GM12878 (cell line): ENCODE measurements around the gene KCNJ10. TPM values are rescaled to one million over a fixed set of nuclear protein-coding genes. Genes with fewer than 3 reads are reported as not detected.

Source experiments
- ATAC-seq: fragments of 200-7000 bp; cut with Tn5 transposase; 3 replicates; pipeline ENCODE4 v1.9.1; 2020; ENCODE audit warnings: mild to moderate bottlenecking, moderate library complexity
- BruUV-seq: library from RNA; stranded (reverse); fragments of 400-500 nt; replicated peaks from 2 replicates; lab custom pipeline; 2021; lab: Mats Ljungman, UMichigan
- CTCF ChIA-PET: fragments of 300-600 bp; sonication (Branson Sonifier 250); formaldehyde crosslinking; extraction: SDS; loops from one replicate; lab custom pipeline; 2021; ENCODE audit warnings: inconsistent platforms; lab: Yijun Ruan, JAX
- POLR2A ChIA-PET: fragments of 350-600 bp; formaldehyde crosslinking; extraction: SDS; loops from one replicate; lab custom pipeline; 2021; ENCODE audit warnings: inconsistent platforms; lab: Charles Lee
- RAD21 ChIA-PET: fragments of 300-600 bp; sonication (Branson Sonifier 250); formaldehyde crosslinking; loops from one replicate; lab custom pipeline; 2023; ENCODE audit warnings: antibody characterized with exemption; ENCODE audit not compliant: unreplicated experiment; lab: Charles Lee
- SMC1A ChIA-PET: fragments of 300-600 bp; sonication (Branson Sonifier 250); formaldehyde crosslinking; loops from one replicate; lab custom pipeline; 2023; ENCODE audit not compliant: unreplicated experiment, uncharacterized antibody; lab: Charles Lee
- DNase-seq: peaks from one replicate; pipeline ENCODE4 v3.0.0-alpha.2; 2011; ENCODE audit warnings: low read depth, low spot score
- FAIRE-seq: peaks from 3 replicates; lab custom pipeline; 2011; peaks lifted over from hg19 to GRCh38; lab: Jason Lieb, UNC
- H2AFZ ChIP-seq: 2 replicates; pipeline ENCODE4 v1.6.0; 2011; ENCODE audit warnings: low read depth, low read length, control low read depth; ENCODE audit not compliant: control insufficient read depth
- H3K27ac ChIP-seq: 2 replicates; pipeline ENCODE4 v1.5.1; 2011; ENCODE audit warnings: control low read depth; ENCODE audit not compliant: control insufficient read depth, insufficient read depth
- H3K27me3 ChIP-seq, 2 experiments: replicated peaks in 1 of 2; 2 replicates each; pipeline versions ENCODE4 v1.6.0 to v1.6.1; 2011; ENCODE audit warnings: low read length in 1 of 2; ENCODE audit not compliant: control insufficient read depth in 2 of 2, insufficient read depth in 2 of 2
- H3K36me3 ChIP-seq, 2 experiments: 2 replicates each; pipeline ENCODE4 v1.5.1; 2011; ENCODE audit warnings: low read length in 1 of 2; ENCODE audit not compliant: control insufficient read depth in 2 of 2, insufficient read depth in 2 of 2
- H3K4me1 ChIP-seq: 2 replicates; pipeline ENCODE4 v1.6.1; 2011; ENCODE audit warnings: mild to moderate bottlenecking, low read length, moderate library complexity, mixed read lengths; ENCODE audit not compliant: control insufficient read depth, insufficient read depth
- H3K4me2 ChIP-seq: 2 replicates; pipeline ENCODE4 v1.6.0; 2011; ENCODE audit warnings: control low read depth; ENCODE audit not compliant: control insufficient read depth, insufficient read depth
- H3K4me3 ChIP-seq: fragments of 200-600 bp; sonication (generic); 2 replicates; pipeline ENCODE4 v1.5.1; 2016
- H3K79me2 ChIP-seq: 2 replicates; pipeline ENCODE4 v1.6.0; 2011; ENCODE audit warnings: low read length; ENCODE audit not compliant: control insufficient read depth, insufficient read depth
- H3K9ac ChIP-seq: 2 replicates; pipeline ENCODE4 v1.8.0; 2011; ENCODE audit warnings: low read length, control low read depth, mixed read lengths; ENCODE audit not compliant: control insufficient read depth, insufficient read depth
- H3K9me3 ChIP-seq: replicated peaks from 3 replicates; pipeline ENCODE4 v1.5.1; 2011; ENCODE audit warnings: mild to moderate bottlenecking, low read length; ENCODE audit not compliant: control insufficient read depth, insufficient read depth
- H4K20me1 ChIP-seq: 2 replicates; pipeline ENCODE4 v1.6.0; 2011; ENCODE audit not compliant: control insufficient read depth, insufficient read depth
- ATF3 ChIP-seq: IDR thresholded peaks from 2 replicates; pipeline ENCODE4 v1.6.1; 2011; ENCODE audit warnings: low read depth, mild to moderate bottlenecking, low read length, moderate library complexity, borderline replicate concordance; ENCODE audit errors: extremely low read depth
- ATF7 ChIP-seq: fragments of 450-650 bp; IDR thresholded peaks from 2 replicates; pipeline ENCODE4 v1.6.1; 2016; ENCODE audit warnings: low read depth, mild to moderate bottlenecking
- CHD4 ChIP-seq: fragments of 200-600 bp; sonication (generic); IDR thresholded peaks from 2 replicates; pipeline ENCODE4 v1.6.1; 2016; ENCODE audit warnings: mild to moderate bottlenecking
- CREM ChIP-seq: IDR thresholded peaks from 2 replicates; pipeline ENCODE4 v1.6.1; 2014; ENCODE audit warnings: antibody characterized with exemption, low read depth
- KAT2A ChIP-seq: conservative IDR thresholded peaks from 2 replicates; pipeline ENCODE4 v1.6.1; 2011; ENCODE audit warnings: low read depth, low read length; ENCODE audit not compliant: control insufficient read depth
- LARP7 ChIP-seq: fragments of 450-650 bp; IDR thresholded peaks from 2 replicates; pipeline ENCODE4 v1.6.1; 2017; ENCODE audit warnings: mild to moderate bottlenecking
- MEF2B ChIP-seq: fragments of 450-650 bp; IDR thresholded peaks from 2 replicates; pipeline ENCODE4 v1.6.1; 2018; ENCODE audit warnings: mild to moderate bottlenecking, moderate library complexity; ENCODE audit not compliant: partially characterized antibody, poor library complexity, severe bottlenecking
- NFYA ChIP-seq: IDR thresholded peaks from 2 replicates; pipeline ENCODE4 v1.6.1; 2011; ENCODE audit warnings: low read depth, mild to moderate bottlenecking, low read length, improper control_type of control experiment, borderline replicate concordance
- POU2F2 ChIP-seq: IDR thresholded peaks from 3 replicates; pipeline ENCODE4 v1.6.1; 2011; ENCODE audit warnings: low read depth, mild to moderate bottlenecking, low read length, borderline replicate concordance
- SREBF2 ChIP-seq: IDR thresholded peaks from 2 replicates; pipeline ENCODE4 v1.6.1; 2012; ENCODE audit warnings: mild to moderate bottlenecking, low read length
- STAT1 ChIP-seq: fragments of 450-650 bp; conservative IDR thresholded peaks from 2 replicates; pipeline ENCODE4 v1.6.1; 2014; ENCODE audit warnings: antibody characterized with exemption, mild to moderate bottlenecking
- ZBTB40 ChIP-seq: fragments of 450-650 bp; IDR thresholded peaks from 2 replicates; pipeline ENCODE4 v1.6.1; 2016; ENCODE audit warnings: mild to moderate bottlenecking, moderate library complexity, borderline replicate concordance
- ZNF622 ChIP-seq: fragments of 450-650 bp; IDR thresholded peaks from 2 replicates; pipeline ENCODE4 v1.6.1; 2017; ENCODE audit warnings: mild to moderate bottlenecking, inconsistent platforms
- WGBS: methylation state at CpG from one replicate; pipeline ENCODE4 v1.1.6; 2016; ENCODE audit warnings: low lambda C conversion rate; ENCODE audit not compliant: insufficient replicate concordance, insufficient coverage; ENCODE audit errors: missing lambda C conversion rate; 5-methylcytosine and 5-hydroxymethylcytosine counted together
- in situ Hi-C: fragments of 300-500 bp; cut with MboI; formaldehyde crosslinking; loops from 9 replicates; pipeline ENCODE4 v1.14.3; 2018; ENCODE audit warnings: mixed read lengths
- intact Hi-C: fragments of 100-400 bp; cut with micrococcal nuclease; formaldehyde crosslinking; loops from one replicate; pipeline ENCODE4 v1.14.2; 2022; ENCODE audit not compliant: unreplicated experiment
- polyA plus RNA-seq, 11 experiments: library from polyadenylated mRNA; depleted of rRNA in 4 of 11; unstranded in 6 of 11; stranded (reverse) in 5 of 11; fragments of >200 nt; fragmentation: Nextera tagmentation in 4 of 11; fragmentation: Illumina TruSeq in 1 of 11; extraction: Ambion mirVana in 4 of 11; extraction: Trizol in 1 of 11; gene quantifications; 1 replicate in 1 of 11; 2 replicates in 10 of 11; pipeline versions ENCODE4 v1.2.1 to v1.2.3, GENCODE V29; 2011 to 2016; ENCODE audit warnings: inconsistent platforms in 2 of 11, missing spikeins in 2 of 11, low read depth in 1 of 11
- total RNA-seq, 4 experiments: library from RNA; depleted of rRNA in 3 of 4; stranded (reverse); fragments of >200 nt in 3 of 4; fragmentation: Illumina TruSeq in 1 of 4; extraction: Trizol in 1 of 4; gene quantifications; 2 replicates each; pipeline versions ENCODE4 v1.2.1 to v1.2.3, GENCODE V29; 2013 to 2021
- TF ChIP-seq, protein P1 (sequence below): fragments of 450-650 bp; IDR thresholded peaks from 2 replicates; pipeline ENCODE4 v1.6.1; 2018; ENCODE audit warnings: mild to moderate bottlenecking, low read depth, moderate library complexity; ENCODE audit not compliant: partially characterized antibody

KCNJ10 gene
- total and polyA plus RNA-seq, 10 of the 15 experiments (the other 5 are each of a cell fraction or from before 2014, with no cell fraction given): 0.01 to 0.29 (median 0.09) TPM; not detected in 2

DNA sequence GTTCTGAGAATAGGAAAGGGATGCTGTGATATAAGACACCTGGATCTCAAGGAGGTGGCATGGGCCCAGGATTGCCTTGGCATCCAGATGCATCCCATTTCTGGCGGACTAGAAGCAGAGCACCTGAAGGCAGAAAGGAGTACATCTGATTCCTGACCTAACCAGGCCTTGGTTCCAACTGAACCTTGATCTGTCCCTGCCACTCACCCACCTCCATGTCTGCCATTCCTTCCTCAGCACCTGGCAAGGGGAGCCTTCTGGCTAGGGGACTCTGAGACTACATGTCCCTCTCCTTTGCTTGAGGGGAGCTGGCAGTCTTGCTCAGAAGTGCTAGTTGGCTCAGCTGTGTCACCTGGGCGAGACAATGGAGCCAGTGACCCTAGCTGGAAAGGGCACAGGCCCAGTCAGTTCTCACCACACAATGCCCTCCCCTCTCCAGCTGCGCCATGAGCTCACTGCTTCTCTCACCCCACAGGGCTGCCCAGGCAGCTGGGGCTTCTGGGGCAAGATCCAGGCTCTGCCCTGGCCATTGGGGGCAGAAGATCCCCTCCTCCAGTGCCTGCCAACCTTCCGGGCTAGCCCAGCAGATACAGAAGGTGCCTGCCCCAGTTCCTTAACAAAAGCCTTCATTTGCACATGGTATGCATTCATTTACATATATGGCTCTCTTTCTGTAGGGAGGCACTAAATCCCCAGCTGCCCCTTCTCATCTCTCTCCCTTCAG lies 25.6 kb upstream of the KCNJ10 start:
- RAD21 ChIA-PET: interaction anchor here (1.2 to 4.4 kb wide), 2 partner anchors 9 to 109 kb away, joined by 4 to 31 read pairs; partner anchors contain the start of gene PEA15
- CTCF ChIA-PET: interaction anchor here (0.9 to 30.2 kb wide), 9 partner anchors 9 to 284 kb away, joined by 3 to 1035 read pairs (median 5); partner anchors contain the start of genes KCNJ10, KCNJ9 and PEX19
- no peak for FAIRE-seq
- DNase-seq: no peak
- Histone ChIP-seq H3K9me3 (no peaks in the 10 kb centered on the region), H4K20me1 (no peaks in the 10 kb centered on the region; the same call in 1 of the 2 replicates), H3K9ac (no peak overlapping the region), H3K79me2 (peaks cover 9% of the 10 kb centered on the region), H3K27me3 (no peaks in the 10 kb centered on the region), H3K4me2 (no peak overlapping the region), H3K27ac (no peak overlapping the region), H3K4me1 (peaks cover 21% of the 10 kb centered on the region), H2AFZ (no peak overlapping the region), H3K36me3 (peaks cover 0 to 2% of the 10 kb centered on the region in 2 experiments; a peak in 2 of 4 replicates), H3K4me3 (no peak overlapping the region)
- POLR2A ChIA-PET: no interaction called here
- intact Hi-C loops (no loop called here), in situ Hi-C loops (loop anchor here (5.0 kb wide), 3 partner anchors 157 to 282 kb away; no protein-coding TSS in a partner anchor)
- SMC1A ChIA-PET: interaction anchor here (0.7 to 4.2 kb wide), 5 partner anchors 9 to 196 kb away, joined by 3 to 35 read pairs (median 4); no protein-coding TSS in a partner anchor
- WGBS: 87% methylated on average over 4 of the region's 4 CpGs
- no TSS peak for BruUV-seq
- ATAC-seq: no peak
- TF ChIP-seq ATF7: no peak
- no peak for TF ChIP-seq POU2F2
- no peak for TF ChIP-seq KAT2A
- TF ChIP-seq ZNF622: no peak
- TF ChIP-seq ZBTB40: no peak
- TF ChIP-seq CREM: no peak
- TF ChIP-seq MEF2B: no peak
- no peak for TF ChIP-seq STAT1
- TF ChIP-seq ATF3: no peak
- TF ChIP-seq NFYA: no peak
- TF ChIP-seq, protein P1, sequence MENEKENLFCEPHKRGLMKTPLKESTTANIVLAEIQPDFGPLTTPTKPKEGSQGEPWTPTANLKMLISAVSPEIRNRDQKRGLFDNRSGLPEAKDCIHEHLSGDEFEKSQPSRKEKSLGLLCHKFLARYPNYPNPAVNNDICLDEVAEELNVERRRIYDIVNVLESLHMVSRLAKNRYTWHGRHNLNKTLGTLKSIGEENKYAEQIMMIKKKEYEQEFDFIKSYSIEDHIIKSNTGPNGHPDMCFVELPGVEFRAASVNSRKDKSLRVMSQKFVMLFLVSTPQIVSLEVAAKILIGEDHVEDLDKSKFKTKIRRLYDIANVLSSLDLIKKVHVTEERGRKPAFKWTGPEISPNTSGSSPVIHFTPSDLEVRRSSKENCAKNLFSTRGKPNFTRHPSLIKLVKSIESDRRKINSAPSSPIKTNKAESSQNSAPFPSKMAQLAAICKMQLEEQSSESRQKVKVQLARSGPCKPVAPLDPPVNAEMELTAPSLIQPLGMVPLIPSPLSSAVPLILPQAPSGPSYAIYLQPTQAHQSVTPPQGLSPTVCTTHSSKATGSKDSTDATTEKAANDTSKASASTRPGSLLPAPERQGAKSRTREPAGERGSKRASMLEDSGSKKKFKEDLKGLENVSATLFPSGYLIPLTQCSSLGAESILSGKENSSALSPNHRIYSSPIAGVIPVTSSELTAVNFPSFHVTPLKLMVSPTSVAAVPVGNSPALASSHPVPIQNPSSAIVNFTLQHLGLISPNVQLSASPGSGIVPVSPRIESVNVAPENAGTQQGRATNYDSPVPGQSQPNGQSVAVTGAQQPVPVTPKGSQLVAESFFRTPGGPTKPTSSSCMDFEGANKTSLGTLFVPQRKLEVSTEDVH: no peak
- TF ChIP-seq LARP7: no peak
- no peak for TF ChIP-seq SREBF2
- no peak for TF ChIP-seq CHD4
